H1 (cell line): ENCODE data around the gene FAM228B. TPM values are rescaled to one million over a fixed set of nuclear protein-coding genes. Genes with fewer than 3 reads are reported as not detected.

ENCODE experiments used
- CTCF ChIA-PET: fragments of 300-600 bp; sonication (Branson Sonifier 250); formaldehyde crosslinking; loops from one replicate; lab custom pipeline; 2021; ENCODE audit not compliant: partially characterized antibody; lab: Charles Lee
- POLR2A ChIA-PET: fragments of 300-600 bp; sonication (Branson Sonifier 250); formaldehyde crosslinking; loops from one replicate; lab custom pipeline; 2021; ENCODE audit warnings: inconsistent platforms; ENCODE audit not compliant: partially characterized antibody; lab: Charles Lee
- DNase-seq, 2 experiments: peaks; one replicate each; pipeline versions ENCODE4 v3.0.0 to v3.0.0-alpha.2; 2010 to 2022; ENCODE audit warnings: low spot score in 2 of 2, low read depth in 1 of 2, mixed read lengths in 1 of 2
- FAIRE-seq: peaks from 2 replicates; lab custom pipeline; 2011; peaks lifted over from hg19 to GRCh38; lab: Jason Lieb, UNC
- H2AFZ ChIP-seq: 2 replicates; pipeline ENCODE4 v1.8.1; 2012; ENCODE audit warnings: low read length, inconsistent platforms
- H2AK5ac ChIP-seq: 2 replicates; pipeline ENCODE4 v1.6.1; 2013; ENCODE audit warnings: low read depth, low read length
- H2BK120ac ChIP-seq: replicated peaks from 2 replicates; pipeline ENCODE3; 2013; ENCODE audit warnings: low read depth, low read length, inconsistent platforms
- H2BK12ac ChIP-seq: 2 replicates; pipeline ENCODE4 v1.6.1; 2013; ENCODE audit warnings: low read depth, low read length
- H2BK15ac ChIP-seq: 2 replicates; pipeline ENCODE4 v1.6.1; 2013; ENCODE audit warnings: low read length
- H2BK20ac ChIP-seq: 2 replicates; pipeline ENCODE4 v1.6.1; 2013; ENCODE audit warnings: low read length
- H2BK5ac ChIP-seq: 2 replicates; pipeline ENCODE4 v1.6.1; 2013; ENCODE audit warnings: low read depth, low read length
- H3K14ac ChIP-seq: 2 replicates; pipeline ENCODE4 v1.6.1; 2013; ENCODE audit warnings: inconsistent platforms; ENCODE audit not compliant: insufficient read length
- H3K18ac ChIP-seq: 2 replicates; pipeline ENCODE4 v1.6.1; 2013; ENCODE audit warnings: low read length; ENCODE audit errors: extremely low read depth
- H3K23ac ChIP-seq: 2 replicates; pipeline ENCODE4 v1.6.1; 2013; ENCODE audit warnings: inconsistent platforms; ENCODE audit not compliant: insufficient read length
- H3K23me2 ChIP-seq: 2 replicates; pipeline ENCODE4 v1.6.1; 2013; ENCODE audit warnings: low read depth, low read length
- H3K27ac ChIP-seq: 2 replicates; pipeline ENCODE4 v1.6.1; 2011; ENCODE audit warnings: low read depth, low read length, inconsistent platforms
- H3K27me3 ChIP-seq, 4 experiments: replicated peaks in 1 of 4; 1 replicate in 1 of 4; 2 replicates in 3 of 4; pipeline versions ENCODE4 v1.6.1 to v1.8.1; 2011 to 2013; ENCODE audit warnings: low read length in 3 of 4, mild to moderate bottlenecking in 3 of 4, inconsistent platforms in 2 of 4, mixed read lengths in 2 of 4, moderate library complexity in 1 of 4; ENCODE audit not compliant: control insufficient read depth in 3 of 4, insufficient read depth in 3 of 4; ENCODE audit errors: extremely low read depth in 1 of 4
- H3K36me3 ChIP-seq, 4 experiments: 2 replicates each; pipeline versions ENCODE4 v1.6.1 to v1.8.1; 2011 to 2013; ENCODE audit warnings: mild to moderate bottlenecking in 4 of 4, low read length in 3 of 4, moderate library complexity in 2 of 4, control low read depth in 1 of 4, inconsistent platforms in 1 of 4; ENCODE audit not compliant: insufficient read depth in 4 of 4, control insufficient read depth in 2 of 4
- H3K4ac ChIP-seq: replicated peaks from 2 replicates; pipeline ENCODE3; 2013; ENCODE audit warnings: low read length, low read depth, mixed read lengths, inconsistent platforms; ENCODE audit not compliant: insufficient read length
- H3K4me1 ChIP-seq, 4 experiments: replicated peaks in 1 of 4; 1 replicate in 1 of 4; 2 replicates in 3 of 4; pipeline versions ENCODE4 v1.6.1 to v1.8.1; 2011 to 2013; ENCODE audit warnings: low read length in 3 of 4, inconsistent platforms in 2 of 4, mixed read lengths in 1 of 4; ENCODE audit not compliant: insufficient read depth in 4 of 4, control insufficient read depth in 3 of 4
- H3K4me2 ChIP-seq, 2 experiments: 2 replicates each; pipeline versions ENCODE4 v1.6.1 to v1.8.1; 2011 to 2013; ENCODE audit warnings: low read depth in 2 of 2, low read length in 2 of 2, control low read depth in 1 of 2, inconsistent platforms in 1 of 2, mild to moderate bottlenecking in 1 of 2; ENCODE audit not compliant: insufficient read depth in 1 of 2
- H3K4me3 ChIP-seq, 4 experiments: fragments of 200-600, 300-600 bp in 1 of 4; sonication (generic), shearing (Covaris generic), sonication (Bioruptor Twin) in 1 of 4; 2 replicates each; pipeline versions ENCODE4 v1.5.1 to v1.8.1; 2011 to 2016; ENCODE audit warnings: low read length in 4 of 4, low read depth in 3 of 4, control low read depth in 2 of 4, inconsistent platforms in 2 of 4, mild to moderate bottlenecking in 2 of 4, mixed read lengths in 1 of 4, moderate library complexity in 1 of 4; ENCODE audit not compliant: insufficient read depth in 2 of 4; ENCODE audit errors: extremely low read depth in 1 of 4
- H3K56ac ChIP-seq: replicated peaks from 2 replicates; pipeline ENCODE3; 2013; ENCODE audit warnings: low read depth, mild to moderate bottlenecking, mixed read lengths, low read length, inconsistent platforms; ENCODE audit not compliant: insufficient read length
- H3K79me1 ChIP-seq: 2 replicates; pipeline ENCODE4 v1.6.1; 2013; ENCODE audit warnings: low read depth, low read length, control low read depth
- H3K79me2 ChIP-seq, 2 experiments: 2 replicates each; pipeline versions ENCODE4 v1.6.1 to v1.8.1; 2012 to 2013; ENCODE audit warnings: low read length in 2 of 2, mild to moderate bottlenecking in 2 of 2, inconsistent platforms in 1 of 2; ENCODE audit not compliant: insufficient read depth in 2 of 2, control insufficient read depth in 1 of 2
- H3K9ac ChIP-seq, 4 experiments: replicated peaks in 1 of 4; 1 replicate in 1 of 4; 2 replicates in 3 of 4; pipeline versions ENCODE4 v1.6.1 to v1.8.1; 2011 to 2013; ENCODE audit warnings: low read depth in 3 of 4, low read length in 3 of 4, control low read depth in 2 of 4, mild to moderate bottlenecking in 2 of 4, moderate library complexity in 2 of 4, inconsistent platforms in 1 of 4; ENCODE audit errors: extremely low read depth in 1 of 4
- H3K9me3 ChIP-seq, 2 experiments: 2 replicates each; pipeline versions ENCODE4 v1.6.1 to v1.8.1; 2012 to 2013; ENCODE audit warnings: mild to moderate bottlenecking in 2 of 2, moderate library complexity in 2 of 2, control low read depth in 1 of 2, inconsistent platforms in 1 of 2, low read depth in 1 of 2, low read length in 1 of 2, mixed read lengths in 1 of 2; ENCODE audit not compliant: insufficient read depth in 2 of 2
- H4K20me1 ChIP-seq, 2 experiments: replicated peaks in 1 of 2; 2 replicates each; pipeline versions ENCODE3 to v1.8.1; 2011 to 2013; ENCODE audit warnings: inconsistent platforms in 2 of 2, low read length in 2 of 2, mild to moderate bottlenecking in 1 of 2; ENCODE audit not compliant: insufficient read depth in 2 of 2, control insufficient read depth in 1 of 2
- H4K5ac ChIP-seq: 2 replicates; pipeline ENCODE4 v1.6.1; 2013; ENCODE audit warnings: low read length, low read depth, mixed read lengths, inconsistent platforms; ENCODE audit not compliant: insufficient read length
- H4K8ac ChIP-seq: 2 replicates; pipeline ENCODE4 v1.8.0; 2013; ENCODE audit warnings: mild to moderate bottlenecking, moderate library complexity, low read length, inconsistent platforms; ENCODE audit not compliant: insufficient read depth; ENCODE audit errors: extremely low read depth
- H4K91ac ChIP-seq: replicated peaks from 2 replicates; pipeline ENCODE3; 2013; ENCODE audit warnings: low read length, mixed read lengths, inconsistent platforms; ENCODE audit not compliant: insufficient read length
- ASH2L ChIP-seq: fragments of 200-600, 300-600 bp; sonication (generic); IDR thresholded peaks from one replicate; pipeline ENCODE4 v1.7.1; 2017; ENCODE audit warnings: low read length
- BACH1 ChIP-seq: IDR thresholded peaks from 2 replicates; pipeline ENCODE4 v1.6.1; 2012; ENCODE audit warnings: low read length, improper control_type of control experiment
- CBX8 ChIP-seq: fragments of 300-800, 300-1000 bp; sonication (generic); IDR thresholded peaks from 2 replicates; pipeline ENCODE4 v1.7.1; 2016; ENCODE audit warnings: low read depth, low read length, borderline replicate concordance
- CHD2 ChIP-seq: IDR thresholded peaks from 2 replicates; pipeline ENCODE4 v1.6.1; 2012; ENCODE audit warnings: low read length, improper control_type of control experiment
- FOSL1 ChIP-seq: IDR thresholded peaks from 2 replicates; pipeline ENCODE4 v1.6.1; 2011; ENCODE audit warnings: mild to moderate bottlenecking, low read depth, low read length, moderate library complexity; ENCODE audit not compliant: insufficient read depth
- HDAC2 ChIP-seq, 2 experiments: fragments of 300-600 bp in 1 of 2; sonication (generic) in 1 of 2; IDR thresholded peaks; 2 replicates each; pipeline ENCODE4 v1.6.1; 2011 to 2012; ENCODE audit warnings: low read depth in 2 of 2, low read length in 2 of 2, mild to moderate bottlenecking in 2 of 2, moderate library complexity in 2 of 2, borderline replicate concordance in 1 of 2, inconsistent platforms in 1 of 2
- PHF8 ChIP-seq: fragments of 200-600 bp; sonication (generic); conservative IDR thresholded peaks from 2 replicates; pipeline ENCODE4 v1.7.1; 2012; ENCODE audit warnings: low read depth, mild to moderate bottlenecking, inconsistent platforms, low read length, moderate library complexity
- RAD21 ChIP-seq, 2 experiments: IDR thresholded peaks in 1 of 2; conservative IDR thresholded peaks in 1 of 2; 2 replicates each; pipeline ENCODE4 v1.6.1; 2011; ENCODE audit warnings: low read depth in 2 of 2, low read length in 2 of 2, improper control_type of control experiment in 1 of 2, inconsistent platforms in 1 of 2, mild to moderate bottlenecking in 1 of 2, moderate library complexity in 1 of 2
- SAP30 ChIP-seq: fragments of 300-600 bp; sonication (generic); IDR thresholded peaks from 2 replicates; pipeline ENCODE4 v1.7.1; 2012; ENCODE audit warnings: low read length, moderate library complexity, mild to moderate bottlenecking, inconsistent platforms; ENCODE audit not compliant: insufficient read depth, insufficient replicate concordance
- SIN3A ChIP-seq, 2 experiments: IDR thresholded peaks in 1 of 2; conservative IDR thresholded peaks in 1 of 2; 2 replicates each; pipeline ENCODE4 v1.6.1; 2011 to 2012; ENCODE audit warnings: low read length in 2 of 2, improper control_type of control experiment in 1 of 2, low read depth in 1 of 2, mild to moderate bottlenecking in 1 of 2
- SP4 ChIP-seq: IDR thresholded peaks from 2 replicates; pipeline ENCODE4 v1.6.1; 2012; ENCODE audit warnings: low read length, inconsistent platforms
- TAF7 ChIP-seq: optimal IDR thresholded peaks from 2 replicates; pipeline ENCODE3; 2011; ENCODE audit warnings: low read depth, mild to moderate bottlenecking, inconsistent platforms, low read length, moderate library complexity, borderline replicate concordance
- WGBS, 2 experiments: shearing (Covaris generic) in 1 of 2; methylation state at CpG; one replicate each; pipeline versions ENCODE4 v1.1.6 to v1.1.7; 2013 to 2015; ENCODE audit warnings: low lambda C conversion rate in 2 of 2, mixed read lengths in 2 of 2, inconsistent platforms in 1 of 2, low coverage in 1 of 2, missing lambda C conversion rate in 1 of 2; ENCODE audit not compliant: insufficient replicate concordance in 2 of 2, insufficient coverage in 1 of 2, insufficient read length in 1 of 2; ENCODE audit errors: extremely low coverage in 1 of 2, missing lambda C conversion rate in 1 of 2; 5-methylcytosine and 5-hydroxymethylcytosine counted together
- polyA plus RNA-seq, 7 experiments: library from polyadenylated mRNA; depleted of rRNA in 3 of 7; stranded (reverse) in 5 of 7; unstranded in 2 of 7; fragments of >200 nt in 5 of 7; fragments of 200-250 nt in 2 of 7; gene quantifications; 1 replicate in 5 of 7; 2 replicates in 1 of 7; 4 replicates in 1 of 7; pipeline versions ENCODE4 v1.2.1 to v1.2.3, GENCODE V29; 2011 to 2013; ENCODE audit warnings: missing spikeins in 2 of 7, mixed read lengths in 2 of 7
- total RNA-seq: library from RNA; stranded (reverse); fragmentation: NEBNext Ultra II Directional; extraction: Animal tissue kit (Norgen Biotek cat#: 25700); gene quantifications from 2 replicates; pipeline ENCODE4 v1.2.1, GENCODE V29; 2021

Gene FAM228B
- total and polyA plus RNA-seq, 2 of the 8 experiments (the other 6 are each of a cell fraction or from before 2014, with no cell fraction given) = 1.4 to 3.2 TPM

GRCh38 chr2:24164416-24164973 is 41.2 kb downstream of the FAM228B start:
- no peaks in the 10 kb centered on the region for H3K23me2 ChIP-seq
- no peaks in the 10 kb centered on the region for H4K20me1 ChIP-seq
- H3K14ac ChIP-seq = no peak overlapping the region
- H4K91ac ChIP-seq = no peak overlapping the region
- H3K36me3 ChIP-seq = no peaks in the 10 kb centered on the region
- no peaks in the 10 kb centered on the region; a peak in 1 of 7 replicates for H3K4me1 ChIP-seq
- DNase-seq (peak; percentile 29 to 85), FAIRE-seq (no peak)
- no peak overlapping the region for H2AK5ac ChIP-seq
- no peaks in the 10 kb centered on the region for H3K9me3 ChIP-seq
- no peak overlapping the region for H4K5ac ChIP-seq
- H3K79me1 ChIP-seq = no peaks in the 10 kb centered on the region
- WGBS, 2 experiments = 48% methylated on average over 7 of the region's 8 CpGs; no CpG with 5 or more reads in 1 of the 2 experiments
- H2BK20ac ChIP-seq = no peak overlapping the region
- no peak overlapping the region; the same call in 1 of the 2 replicates for H3K18ac ChIP-seq
- H2BK15ac ChIP-seq = no peak overlapping the region
- no peak overlapping the region for H3K9ac ChIP-seq
- no peak overlapping the region for H2BK120ac ChIP-seq
- CTCF ChIA-PET = interaction anchor here (0.6 to 2.6 kb wide), 8 partner anchors 12 to 80 kb away, joined by 3 to 11 read pairs (median 3); partner anchors contain the start of gene TP53I3
- no peak overlapping the region for H2BK5ac ChIP-seq
- POLR2A ChIA-PET = interaction anchor here (1.0 to 1.4 kb wide), 2 partner anchors 9 to 80 kb away, joined by 4 to 5 read pairs; partner anchors contain the start of gene TP53I3
- no peak overlapping the region for H3K27ac ChIP-seq
- no peak overlapping the region for H3K4me3 ChIP-seq
- no peak overlapping the region for H3K23ac ChIP-seq
- no peak overlapping the region for H2BK12ac ChIP-seq
- peak overlapping the region; percentile 73; the same call in 1 of the 2 replicates for H2AFZ ChIP-seq
- H3K4me2 ChIP-seq = no peak overlapping the region
- H3K4ac ChIP-seq = no peak overlapping the region
- no peak overlapping the region for H3K56ac ChIP-seq
- no peaks in the 10 kb centered on the region for H3K27me3 ChIP-seq
- no peaks in the 10 kb centered on the region for H3K79me2 ChIP-seq
- H4K8ac ChIP-seq = no peak overlapping the region
- no peak for TF ChIP-seq ASH2L
- TF ChIP-seq CHD2 = no peak
- TF ChIP-seq FOSL1 = no peak
- no peak for TF ChIP-seq SAP30
- TF ChIP-seq SP4 = no peak
- peak; percentile 74 to 80 for TF ChIP-seq RAD21 (IDR thresholded peaks at IDR 0.05 in 1 of 2, conservative IDR thresholded peaks at IDR 0.05 in 1 of 2; ENCODE audit: low read depth in 2 of 2, low read length in 2 of 2)
- no peak for TF ChIP-seq HDAC2 (IDR thresholded peaks at IDR 0.05; ENCODE audit: borderline replicate concordance in 1 of 2, low read depth in 2 of 2, low read length in 2 of 2)
- no peak for TF ChIP-seq PHF8
- TF ChIP-seq TAF7 = no peak
- no peak for TF ChIP-seq CBX8
- TF ChIP-seq BACH1 = no peak
- TF ChIP-seq SIN3A (conservative IDR thresholded peaks at IDR 0.05 in 1 of 2, IDR thresholded peaks at IDR 0.05 in 1 of 2; ENCODE audit: low read depth in 1 of 2, low read length in 2 of 2) = no peak
